HepG2 (cell line): Measurements from ENCODE around the gene DRC7. TPM values are rescaled to one million over a fixed set of nuclear protein-coding genes. Genes with fewer than 3 reads are reported as not detected.
A peak's percentile ranks its signal among the peaks of the same experiment; 100 is the strongest.

Experiments
- CREBL2 ChIP-seq: sonication (generic); formaldehyde crosslinking; IDR thresholded peaks from 2 replicates; pipeline ENCODE4 v1.8.1; 2023; ENCODE audit warnings: missing genetic modification reagents, mild to moderate bottlenecking, borderline replicate concordance
- DNMT3B ChIP-seq: conservative IDR thresholded peaks from 2 replicates; pipeline ENCODE4 v1.6.1; 2016; ENCODE audit warnings: missing biosample characterization, control low read depth
- ETS1 ChIP-seq: sonication (generic); formaldehyde crosslinking; IDR thresholded peaks from 2 replicates; pipeline ENCODE4 v1.4.0; 2020; ENCODE audit warnings: missing genetic modification reagents
- FOXK1 ChIP-seq: sonication (generic); formaldehyde crosslinking; IDR thresholded peaks from 2 replicates; pipeline ENCODE4 v1.4.0; 2020; ENCODE audit warnings: low read depth, missing genetic modification reagents, borderline replicate concordance
- HMG20A ChIP-seq: IDR thresholded peaks from 2 replicates; pipeline ENCODE4 v1.6.1; 2016; ENCODE audit warnings: borderline replicate concordance
- JUND ChIP-seq: sonication (generic); formaldehyde crosslinking; IDR thresholded peaks from 2 replicates; pipeline ENCODE4 v1.8.0; 2022; ENCODE audit warnings: mild to moderate bottlenecking, missing genetic modification reagents
- KLF15 ChIP-seq: sonication (generic); formaldehyde crosslinking; IDR thresholded peaks from 2 replicates; pipeline ENCODE4 v1.8.1; 2023; ENCODE audit warnings: borderline replicate concordance, mild to moderate bottlenecking, inconsistent platforms, missing genetic modification reagents, mixed read lengths
- MED1 ChIP-seq: sonication (generic); formaldehyde crosslinking; IDR thresholded peaks from 2 replicates; pipeline ENCODE4 v1.4.0; 2020; ENCODE audit warnings: missing genetic modification reagents
- RXRB ChIP-seq: IDR thresholded peaks from 2 replicates; pipeline ENCODE4 v1.6.1; 2016; ENCODE audit warnings: borderline replicate concordance, missing genetic modification reagents, missing compliant biosample characterization
- SMAD9 ChIP-seq: sonication (generic); formaldehyde crosslinking; IDR thresholded peaks from 2 replicates; pipeline ENCODE4 v1.5.1; 2020; ENCODE audit warnings: mild to moderate bottlenecking, missing genetic modification reagents
- SNAPC4 ChIP-seq: sonication (generic); formaldehyde crosslinking; IDR thresholded peaks from 2 replicates; pipeline ENCODE4 v1.4.0; 2020; ENCODE audit warnings: mild to moderate bottlenecking, missing genetic modification reagents
- SP1 ChIP-seq, 2 experiments: fragments of 450-650 bp in 1 of 2; sonication (generic) in 1 of 2; formaldehyde crosslinking in 1 of 2; IDR thresholded peaks; 2 replicates each; pipeline versions ENCODE4 v1.4.0 to v1.6.1; 2016 to 2020; ENCODE audit warnings: missing genetic modification reagents in 1 of 2
- SRSF1 ChIP-seq: fragments of 200-400 bp; formaldehyde crosslinking; optimal IDR thresholded peaks from 2 replicates; pipeline ENCODE3; 2017; ENCODE audit warnings: mild to moderate bottlenecking, low read depth, low read length, moderate library complexity
- U2AF2 ChIP-seq: fragments of 200-400 bp; formaldehyde crosslinking; IDR thresholded peaks from 2 replicates; pipeline ENCODE4 v1.6.1; 2017; ENCODE audit warnings: low read depth, mild to moderate bottlenecking, low read length
- ZMYM2 ChIP-seq: sonication (generic); formaldehyde crosslinking; IDR thresholded peaks from 2 replicates; pipeline ENCODE4 v1.8.0; 2022; ENCODE audit warnings: mild to moderate bottlenecking, missing genetic modification reagents
- ZNF280D ChIP-seq: sonication (generic); formaldehyde crosslinking; IDR thresholded peaks from 2 replicates; pipeline ENCODE4 v1.5.1; 2020; ENCODE audit warnings: mild to moderate bottlenecking, missing genetic modification reagents
- ZNF883 ChIP-seq: sonication (generic); formaldehyde crosslinking; IDR thresholded peaks from 2 replicates; pipeline ENCODE4 v1.5.1; 2020; ENCODE audit warnings: mild to moderate bottlenecking, missing genetic modification reagents; ENCODE audit errors: not compliant biosample characterization
- polyA plus RNA-seq, 8 experiments: library from polyadenylated mRNA; depleted of rRNA in 3 of 8; stranded (reverse) in 7 of 8; unstranded in 1 of 8; fragments of >200 nt; fragmentation: Illumina TruSeq in 4 of 8; extraction: Trizol in 4 of 8; gene quantifications; 2 replicates each; pipeline versions ENCODE4 v1.2.1 to v1.2.3, GENCODE V29; 2011 to 2016; ENCODE audit warnings: low read depth in 4 of 8, missing spikeins in 1 of 8, mixed read lengths in 1 of 8; ENCODE audit not compliant: insufficient read depth in 1 of 8
- total RNA-seq, 5 experiments: library from RNA; depleted of rRNA; stranded (reverse); fragments of >200 nt; fragmentation: Illumina TruSeq; extraction: Trizol; gene quantifications; 2 replicates each; pipeline ENCODE4 v1.2.3, GENCODE V29; 2016; ENCODE audit warnings: low read depth in 1 of 5
- TF ChIP-seq, protein P1 (sequence below): sonication (generic); formaldehyde crosslinking; IDR thresholded peaks from 2 replicates; pipeline ENCODE4 v1.4.0; 2020; ENCODE audit warnings: missing genetic modification reagents
- TF ChIP-seq, protein P2 (sequence below): sonication (generic); formaldehyde crosslinking; IDR thresholded peaks from 2 replicates; pipeline ENCODE4 v1.4.0; 2020; ENCODE audit warnings: mild to moderate bottlenecking, missing genetic modification reagents

The DRC7 gene
- total and polyA plus RNA-seq, 2 of the 13 experiments (the other 11 are each of a cell fraction or from before 2014, with no cell fraction given), result 2.7 to 3.4 TPM

- TF ChIP-seq SNAPC4 (CRISPR knock-in tag), result no peak
- TF ChIP-seq SMAD9 (CRISPR knock-in tag), result no peak
- no peak for TF ChIP-seq DNMT3B
- TF ChIP-seq, protein P1, sequence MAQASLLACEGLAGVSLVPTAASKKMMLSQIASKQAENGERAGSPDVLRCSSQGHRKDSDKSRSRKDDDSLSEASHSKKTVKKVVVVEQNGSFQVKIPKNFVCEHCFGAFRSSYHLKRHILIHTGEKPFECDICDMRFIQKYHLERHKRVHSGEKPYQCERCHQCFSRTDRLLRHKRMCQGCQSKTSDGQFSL, result no peak
- TF ChIP-seq ZNF280D (CRISPR knock-in tag), result no peak
- no peak for TF ChIP-seq JUND (CRISPR knock-in tag)
- peak; percentile 49; the same call in 1 of the 2 replicates for TF ChIP-seq FOXK1 (CRISPR knock-in tag)
- no peak for TF ChIP-seq KLF15 (CRISPR knock-in tag)
- TF ChIP-seq SRSF1, result no peak
- TF ChIP-seq ETS1 (CRISPR knock-in tag), result no peak
- TF ChIP-seq, protein P2, sequence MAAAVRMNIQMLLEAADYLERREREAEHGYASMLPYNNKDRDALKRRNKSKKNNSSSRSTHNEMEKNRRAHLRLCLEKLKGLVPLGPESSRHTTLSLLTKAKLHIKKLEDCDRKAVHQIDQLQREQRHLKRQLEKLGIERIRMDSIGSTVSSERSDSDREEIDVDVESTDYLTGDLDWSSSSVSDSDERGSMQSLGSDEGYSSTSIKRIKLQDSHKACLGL (CRISPR knock-in tag), result no peak
- TF ChIP-seq SP1 (IDR thresholded peaks at IDR 0.05), result no peak
- no peak for TF ChIP-seq SP1 (CRISPR knock-in tag; IDR thresholded peaks at IDR 0.05)
- TF ChIP-seq MED1 (CRISPR knock-in tag), result peak; percentile 68
- no peak for TF ChIP-seq ZNF883 (CRISPR knock-in tag)
- TF ChIP-seq CREBL2 (CRISPR knock-in tag), result no peak
- no peak for TF ChIP-seq ZMYM2 (CRISPR knock-in tag)
- TF ChIP-seq RXRB (CRISPR knock-in tag), result peak; percentile 52; the same call in 1 of the 2 replicates
- TF ChIP-seq HMG20A, result peak; percentile 43; the same call in 1 of the 2 replicates
- no peak for TF ChIP-seq U2AF2
These were observed 15.1 kb downstream of the DRC7 start (continued) for GRCh38 chr16:57709663-57710062.
